Heart left ventricle (tissue), 16 donors: ENCODE data around the gene HOXC11. TPM values are rescaled to one million over a fixed set of nuclear protein-coding genes. Genes with fewer than 3 reads are reported as not detected.
A peak's percentile ranks its signal among the peaks of the same experiment; 100 is the strongest.

Experiments
- ATAC-seq, 4 donors: fragments of 200-7000 bp; cut with Tn5 transposase; one replicate each; pipeline ENCODE4 v1.9.1; 2020 to 2022; ENCODE audit warnings: moderate library complexity in 4 of 4, mild to moderate bottlenecking in 3 of 4, moderate number of reproducible peaks in 1 of 4
- DNase-seq, 5 donors: peaks; one replicate each; pipeline ENCODE4 v3.0.0-alpha.2; 2020
- H3K27ac ChIP-seq, 12 donors: fragments of 200-600 bp; sonication (generic) in 4 of 12; one replicate each; pipeline versions ENCODE4 v1.5.0 to v1.8.0; 2016 to 2022; ENCODE audit warnings: mild to moderate bottlenecking in 2 of 12
- H3K27me3 ChIP-seq, 9 donors: fragments of 200-600 bp; sonication (generic) in 2 of 9; one replicate each; pipeline versions ENCODE4 v1.5.1 to v1.8.0; 2016 to 2022; ENCODE audit warnings: mild to moderate bottlenecking in 3 of 9
- H3K36me3 ChIP-seq, 9 donors: fragments of 200-600 bp; sonication (generic) in 2 of 9; one replicate each; pipeline versions ENCODE4 v1.5.0 to v1.8.0; 2018 to 2022; ENCODE audit warnings: mild to moderate bottlenecking in 2 of 9
- H3K4me1 ChIP-seq, 12 donors: fragments of 200-600 bp; sonication (generic) in 4 of 12; one replicate each; pipeline versions ENCODE4 v1.5.0 to v1.8.0; 2016 to 2022; ENCODE audit warnings: mild to moderate bottlenecking in 3 of 12
- H3K4me3 ChIP-seq, 12 donors: fragments of 200-600 bp; sonication (generic) in 4 of 12; one replicate each; pipeline versions ENCODE4 v1.5.0 to v1.8.0; 2017 to 2022; ENCODE audit warnings: mild to moderate bottlenecking in 9 of 12, moderate library complexity in 4 of 12
- H3K9me3 ChIP-seq, 12 donors: fragments of 200-600 bp; sonication (generic) in 4 of 12; one replicate each; pipeline versions ENCODE4 v1.5.0 to v1.8.0; 2016 to 2022; ENCODE audit warnings: mild to moderate bottlenecking in 1 of 12
- CTCF ChIP-seq, 12 donors: fragments of 200-600 bp; sonication (generic) in 4 of 12; IDR thresholded peaks; one replicate each; pipeline versions ENCODE4 v1.5.0 to v1.8.0; 2018 to 2022; ENCODE audit warnings: antibody characterized with exemption in 12 of 12, mild to moderate bottlenecking in 5 of 12
- POLR2A ChIP-seq, 2 donors: fragments of 450-650 bp; IDR thresholded peaks; one replicate each; pipeline ENCODE4 v1.6.1; 2017; ENCODE audit warnings: antibody characterized with exemption in 2 of 2, mild to moderate bottlenecking in 2 of 2, moderate library complexity in 2 of 2
- WGBS, 4 donors: extraction: QIAGEN DNeasy Blood & Tissue Kit in 2 of 4; methylation state at CpG; one replicate each; pipeline versions ENCODE4 v1.1.5 to v1.1.7; 2013 to 2018; 5-methylcytosine and 5-hydroxymethylcytosine counted together
- intact Hi-C, 10 donors: fragments of 100-400 bp; cut with DNase I; formaldehyde crosslinking; loops; one replicate each; pipeline versions ENCODE4 v1.11.1 to v1.14.2; 2022
- polyA plus RNA-seq, 2 donors: library from polyadenylated mRNA; stranded (reverse); fragments of 200-250 nt; gene quantifications; one replicate each; pipeline ENCODE4 v1.2.3, GENCODE V29; 2013
- total RNA-seq, 9 donors: library from RNA; depleted of rRNA in 2 of 9; stranded (reverse); fragments of >200 nt in 2 of 9; fragmentation: NEBNext Ultra II Directional in 3 of 9; extraction: Animal tissue kit (Norgen Biotek cat#: 25700) in 3 of 9; gene quantifications; one replicate each; pipeline versions ENCODE4 v1.1.0 to v1.2.4, GENCODE V29; 2016 to 2023
- donor health status: ischemic (EF 13 %, LVEDD 7.1; RV severe dilation, severe dysfunction).
- donor health status: healthy with polysubstance abuse.
- donor health status: DM: no; HTN: yes; CAD: no.
- donor health status: DM: no; HTN: no; CAD: no.
- donor health status: ischemic (EF 25% LVEDD 6.9; RV normal size, moderate dysfunction).
- donor health status: ischemic (EF 25% LVEDD 5.7; RV mildly dilated, moderate dysfunction).
- donor health status: healthy.
- donor health status: DM: yes; HTN: yes; CAD: no.
- donor health status: ischemic (EF 35%, LVEDD 5.7; RV mildly dilated, moderate dysfunction).
- donor health status: nonischemic (EF 11% LVEDD 7.7; RV severe dilation, severe dysfunction).
- donor health status: DM: yes; HTN: yes; CAD: no.
- donor health status: PGD.
- donor health status: ischemic (EF 29% LVEDD 5.4; RV normal size, mild dysfunction).
- donor health status: nonischemic (EF 23%, LVEDD 6.1; RV moderate dilation, normal function).

HOXC11 gene
- total and polyA plus RNA-seq, 11 donors: not detected

GRCh38 chr12:53966085-53966384 is 6.9 kb upstream of the HOXC11 start:
- 2 to 5% (median 3%) methylated on average over 15 of the region's 15 CpGs for WGBS, 4 donors
- H3K4me3 ChIP-seq: peak overlapping the region in 1 of 12 donors; percentile 8

GRCh38 chr12:53966385-53967133 is 6.4 kb upstream of the HOXC11 start:
- H3K4me3 ChIP-seq: no peak overlapping the region
- intact Hi-C loops: no loop called here
- H3K27me3 ChIP-seq: peaks cover 84 to 100% (median 100%) of the 10 kb centered on the region in 9 donors
- 6 to 7% (median 6%) methylated on average over 30 to 36 of the region's 36 CpGs for WGBS, 4 donors
- ATAC-seq (no peak), DNase-seq (no peak)
- H3K36me3 ChIP-seq: no peaks in the 10 kb centered on the region
- no peaks in the 10 kb centered on the region for H3K9me3 ChIP-seq
- H3K4me1 ChIP-seq: peaks cover 0 to 21% (median 5%) of the 10 kb centered on the region in 12 donors
- H3K27ac ChIP-seq: no peak overlapping the region
- TF ChIP-seq CTCF (IDR thresholded peaks at IDR 0.05): no peak

More at GRCh38 chr12:53966085-53966384, 6.9 kb upstream of the HOXC11 start:
- no peak for TF ChIP-seq POLR2A (IDR thresholded peaks at IDR 0.05)
- TF ChIP-seq CTCF (IDR thresholded peaks at IDR 0.05): no peak
- ATAC-seq (no peak), DNase-seq (no peak)
- intact Hi-C loops: no loop called here
- H3K36me3 ChIP-seq: no peaks in the 10 kb centered on the region
- H3K9me3 ChIP-seq: no peaks in the 10 kb centered on the region
- no peak overlapping the region for H3K27ac ChIP-seq
- peaks cover 84 to 100% (median 100%) of the 10 kb centered on the region in 9 donors for H3K27me3 ChIP-seq
- H3K4me1 ChIP-seq: peaks cover 0 to 26% (median 5%) of the 10 kb centered on the region in 12 donors

GRCh38 chr12:53967421-53967925 is 5.5 kb upstream of the HOXC11 start:
- ATAC-seq (no peak), DNase-seq (no peak)
- intact Hi-C loops: no loop called here
- H3K4me3 ChIP-seq: no peak overlapping the region
- TF ChIP-seq CTCF (IDR thresholded peaks at IDR 0.05): no peak
- no peak for TF ChIP-seq POLR2A (IDR thresholded peaks at IDR 0.05)
- H3K27ac ChIP-seq: no peak overlapping the region
- no peaks in the 10 kb centered on the region for H3K36me3 ChIP-seq
- peaks cover 83 to 100% (median 100%) of the 10 kb centered on the region in 9 donors for H3K27me3 ChIP-seq
- H3K4me1 ChIP-seq: peaks cover 0 to 20% (median 5%) of the 10 kb centered on the region in 12 donors
- no peaks in the 10 kb centered on the region for H3K9me3 ChIP-seq
- WGBS, 4 donors: 6 to 19% (median 10%) methylated on average over 5 of the region's 5 CpGs

- Histone ChIP-seq H3K9me3 (no peaks in the 10 kb centered on the region), H3K4me1 (peaks cover 0 to 24% (median 6%) of the 10 kb centered on the region in 12 donors), H3K36me3 (no peaks in the 10 kb centered on the region), H3K27ac (no peak overlapping the region), H3K27me3 (peaks cover 84 to 100% (median 100%) of the 10 kb centered on the region in 9 donors), H3K4me3 (no peak overlapping the region)
- 12 to 20% (median 13%) methylated on average over 23 to 24 of the region's 24 CpGs for WGBS, 4 donors
- no peak for ATAC-seq
- TF ChIP-seq POLR2A (IDR thresholded peaks at IDR 0.05) (no peak), CTCF (IDR thresholded peaks at IDR 0.05) (no peak)
- intact Hi-C loops: no loop called here
- DNase-seq: no peak
These were observed 4.5 kb upstream of the HOXC11 start for GRCh38 chr12:53968214-53969127.
